Measurements from ENCODE around the gene UBE2R2.
"Not testable (repeated sequence)": the region's sequence is repeated elsewhere in the genome, so short reads cannot be mapped to it uniquely, and the experiment has no call there.

- TF ChIP-seq CTCF (IDR thresholded peaks at IDR 0.05); ZFX (IDR thresholded peaks at IDR 0.05; ENCODE audit: borderline replicate concordance): not testable (repeated sequence)
These were observed 30.9 kb downstream of the UBE2R2 start for GRCh38 chr9:33847894-33848205.

Data from 22Rv1 (cell line).